ENCODE measurements around the gene EIF6. TPM values are rescaled to one million over a fixed set of nuclear protein-coding genes. Genes with fewer than 3 reads are reported as not detected.

The EIF6 gene
- total RNA-seq, 2 experiments from 2014 or later: 110 to 124 TPM

DNA sequence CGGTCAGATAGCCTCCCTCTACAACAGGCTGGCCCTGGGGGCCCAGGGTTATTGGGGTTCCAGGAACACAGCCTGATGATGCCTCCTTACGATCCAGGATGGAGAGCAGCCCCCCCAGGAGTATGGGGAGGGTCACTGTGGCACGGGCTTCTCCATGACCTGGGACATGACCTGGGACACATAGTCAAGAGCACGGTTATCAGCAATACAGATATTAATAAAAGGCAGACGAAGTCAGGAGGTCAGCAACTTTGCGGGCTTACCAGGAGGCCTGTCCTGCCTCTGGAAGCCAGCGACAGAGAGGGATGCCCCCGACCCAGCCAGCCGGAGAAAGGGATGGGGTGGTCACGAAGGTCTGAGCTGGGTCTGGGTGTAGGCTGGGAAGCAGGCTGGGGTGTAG lies 7.4 kb downstream of the EIF6 start:
- ATAC-seq (no peak), DNase-seq (no peak)
- peak overlapping the region; percentile 97 for H3K27ac Mint-ChIP-seq
- peaks cover 6% of the 10 kb centered on the region for H3K4me1 Mint-ChIP-seq
- CTCF ChIA-PET: interaction anchor here (0.7 to 1.1 kb wide), 2 partner anchors 24 to 181 kb away, joined by 4 to 6 read pairs; no protein-coding TSS in a partner anchor
- peaks cover 41% of the 10 kb centered on the region for H3K36me3 Mint-ChIP-seq (ENCODE audit: low read depth)
- H3K4me3 Mint-ChIP-seq: peak overlapping the region; percentile 99
- POLR2A ChIA-PET: no interaction called here
- H3K9me3 Mint-ChIP-seq (ENCODE audit: low read depth): no peaks in the 10 kb centered on the region
- H3K27me3 Mint-ChIP-seq: no peaks in the 10 kb centered on the region
- intact Hi-C loops (cut with DNase I, micrococcal nuclease): loop anchor here (1.0 to 5.0 kb wide), 3 partner anchors 130 to 178 kb away; partner anchors contain the start of genes CEP250 (in 1 of the 2), EDEM2 (in 1 of the 2) and UQCC1 (in 1 of the 2)

DNA sequence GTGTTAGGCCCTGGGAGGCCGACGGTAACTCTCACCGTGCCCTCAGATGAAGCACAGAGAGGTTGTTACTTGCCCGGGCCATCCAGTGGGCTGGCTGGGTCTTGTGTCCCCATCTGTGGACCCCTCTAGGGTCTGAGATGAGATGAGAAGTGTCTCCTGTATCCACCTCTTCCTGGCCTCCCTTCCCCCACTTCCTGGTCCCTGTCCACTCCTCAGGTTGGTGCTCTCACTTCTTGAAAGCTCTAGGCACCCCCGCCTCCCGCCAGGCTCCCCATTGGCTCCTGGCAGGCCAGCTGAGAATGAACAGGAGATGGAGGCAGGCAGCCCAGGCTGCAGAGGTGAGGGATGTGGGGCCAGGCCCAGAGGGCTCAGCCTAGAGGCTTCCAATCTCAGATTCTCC lies 8.2 kb downstream of the EIF6 start:
- Mint-ChIP-seq H3K9me3 (ENCODE audit: low read depth) (no peaks in the 10 kb centered on the region), H3K4me1 (peaks cover 2% of the 10 kb centered on the region), H3K27me3 (no peaks in the 10 kb centered on the region), H3K36me3 (ENCODE audit: low read depth) (peaks cover 38% of the 10 kb centered on the region), H3K27ac (peak overlapping the region; percentile 97), H3K4me3 (peak overlapping the region; percentile 99)
- intact Hi-C loops (cut with DNase I, micrococcal nuclease): loop anchor here (2.0 to 5.0 kb wide), 2 partner anchors 129 to 134 kb away; partner anchors contain the start of genes EDEM2 (in 1 of the 2) and UQCC1 (in 1 of the 2)
- CTCF ChIA-PET: interaction anchor here (1.7 kb wide), 1 partner anchor 180 kb away, joined by 4 read pairs; no protein-coding TSS in a partner anchor
- no peak for ATAC-seq
- no peak for DNase-seq
- POLR2A ChIA-PET: no interaction called here

DNA sequence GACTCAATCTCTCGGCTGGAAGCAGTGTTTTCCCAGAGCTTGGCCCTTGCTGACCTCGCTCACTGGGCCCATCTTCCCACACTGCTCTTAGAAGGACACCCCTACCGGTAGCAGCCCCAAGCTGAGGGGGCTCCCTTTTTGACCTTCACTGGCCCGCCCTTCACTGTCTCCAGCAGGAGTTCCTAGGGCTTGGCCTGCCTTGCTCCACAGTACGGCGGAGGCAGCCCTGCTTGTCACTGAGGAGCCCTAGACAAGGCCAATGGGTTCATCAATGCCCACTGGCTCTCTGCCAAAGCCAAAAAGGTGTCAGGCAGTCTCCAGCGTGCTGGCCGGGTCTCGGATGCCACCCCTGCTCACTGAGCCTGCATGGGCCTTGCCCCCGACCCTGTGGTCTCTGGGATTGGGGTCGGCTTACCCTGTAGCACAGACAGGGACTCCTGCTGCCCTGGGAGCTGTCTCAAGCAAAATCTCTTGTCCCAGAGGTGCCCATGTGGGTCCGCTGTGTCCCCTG lies 8.8 kb downstream of the EIF6 start:
- H3K27ac Mint-ChIP-seq: peak overlapping the region; percentile 25
- H3K36me3 Mint-ChIP-seq (ENCODE audit: low read depth): peaks cover 40% of the 10 kb centered on the region
- no peaks in the 10 kb centered on the region for H3K9me3 Mint-ChIP-seq (ENCODE audit: low read depth)
- ChIA-PET CTCF (interaction anchor here (1.7 kb wide), 1 partner anchor 179 kb away, joined by 4 read pairs; no protein-coding TSS in a partner anchor), POLR2A (no interaction called here)
- no peak for ATAC-seq
- no peaks in the 10 kb centered on the region for H3K27me3 Mint-ChIP-seq
- H3K4me3 Mint-ChIP-seq: peak overlapping the region; percentile 99
- DNase-seq: no peak
- intact Hi-C loops (cut with DNase I, micrococcal nuclease): loop anchor here (2.0 to 5.0 kb wide), 2 partner anchors 128 to 135 kb away; partner anchors contain the start of genes EDEM2 (in 1 of the 2) and UQCC1 (in 1 of the 2)
- peaks cover 2% of the 10 kb centered on the region for H3K4me1 Mint-ChIP-seq

DNA sequence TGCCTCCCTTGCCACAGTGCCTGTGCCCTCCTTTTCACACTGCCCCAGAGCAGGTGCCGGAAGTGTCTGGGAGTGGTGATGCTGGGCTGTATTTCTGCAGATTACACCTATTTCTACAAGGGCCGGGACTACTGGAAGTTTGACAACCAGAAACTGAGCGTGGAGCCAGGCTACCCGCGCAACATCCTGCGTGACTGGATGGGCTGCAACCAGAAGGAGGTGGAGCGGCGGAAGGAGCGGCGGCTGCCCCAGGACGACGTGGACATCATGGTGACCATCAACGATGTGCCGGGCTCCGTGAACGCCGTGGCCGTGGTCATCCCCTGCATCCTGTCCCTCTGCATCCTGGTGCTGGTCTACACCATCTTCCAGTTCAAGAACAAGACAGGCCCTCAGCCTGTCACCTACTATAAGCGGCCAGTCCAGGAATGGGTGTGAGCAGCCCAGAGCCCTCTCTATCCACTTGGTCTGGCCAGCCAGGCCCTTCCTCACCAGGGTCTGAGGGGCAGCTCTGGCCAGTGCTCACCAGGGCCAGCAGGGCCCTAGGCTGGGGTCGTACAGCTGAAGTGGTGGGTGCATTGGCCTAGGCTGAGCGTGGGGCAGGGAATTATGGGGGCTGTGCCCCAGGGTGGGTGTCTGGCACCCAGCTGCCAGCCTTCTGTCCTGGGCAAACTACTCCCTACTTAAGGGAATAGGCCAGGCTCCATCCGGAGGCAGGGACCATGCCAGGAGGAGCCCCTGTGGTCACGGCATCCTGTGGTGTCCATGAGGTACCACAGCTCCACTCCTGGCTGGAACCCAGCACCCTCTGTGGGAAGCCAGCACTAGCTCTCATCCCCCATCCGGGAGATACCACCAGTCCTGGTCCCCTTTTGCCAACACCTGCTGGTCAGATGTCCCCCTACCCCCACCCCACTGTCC lies 10.1 kb downstream of the EIF6 start:
- H3K27ac Mint-ChIP-seq: no peak overlapping the region
- no peak for ATAC-seq
- intact Hi-C loops (cut with DNase I, micrococcal nuclease): loop anchor here in 1 of 2 experiments (5.0 kb wide), 1 partner anchor 127 kb away; the partner anchor contains the start of gene EDEM2
- CTCF ChIA-PET: interaction anchor here (0.6 to 0.8 kb wide), 2 partner anchors 10 to 406 kb away, joined by 3 to 4 read pairs; partner anchors contain the start of gene EIF6
- peaks cover 34% of the 10 kb centered on the region for H3K36me3 Mint-ChIP-seq (ENCODE audit: low read depth)
- H3K4me3 Mint-ChIP-seq: no peak overlapping the region
- POLR2A ChIA-PET: no interaction called here
- no peaks in the 10 kb centered on the region for H3K27me3 Mint-ChIP-seq
- peaks cover 2% of the 10 kb centered on the region for H3K4me1 Mint-ChIP-seq
- DNase-seq: no peak
- H3K9me3 Mint-ChIP-seq (ENCODE audit: low read depth): no peaks in the 10 kb centered on the region

DNA sequence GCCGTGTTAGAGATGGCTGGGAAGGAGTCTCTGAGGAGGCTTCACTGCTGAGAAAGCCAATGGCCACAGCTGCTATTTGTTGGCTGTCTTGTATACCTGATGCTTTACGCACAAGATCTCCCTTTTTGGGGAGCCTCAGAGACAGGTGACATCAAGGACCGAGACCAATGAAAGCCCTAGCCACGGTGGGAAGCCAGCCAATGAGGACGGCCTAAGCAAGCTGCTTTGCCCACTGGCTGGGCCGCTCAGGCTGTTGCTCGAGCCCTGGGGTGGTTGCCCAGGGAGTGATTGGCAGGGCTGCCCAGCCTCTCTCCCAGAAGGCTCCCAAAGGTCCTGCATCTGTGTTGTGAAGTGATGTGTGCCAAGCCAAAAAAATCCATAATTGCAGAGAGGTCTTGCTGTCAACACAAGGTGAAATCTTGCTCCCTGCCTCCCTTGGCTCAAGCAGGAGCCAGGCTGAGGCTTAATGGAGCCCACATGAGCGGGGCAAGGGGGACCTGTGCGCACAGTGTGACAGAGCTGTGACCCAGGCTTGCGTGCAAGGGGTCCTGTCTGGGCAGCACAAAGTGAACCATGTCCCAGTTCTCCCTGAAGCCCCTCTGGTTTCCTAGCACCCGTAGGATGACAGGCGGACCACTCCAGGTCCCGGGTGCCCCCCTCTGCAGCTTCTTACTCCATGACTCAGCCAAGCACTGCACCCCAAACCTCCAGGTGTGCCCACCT lies 11.0 kb downstream of the EIF6 start:
- intact Hi-C loops (cut with DNase I, micrococcal nuclease): no loop called here
- no peak for DNase-seq
- POLR2A ChIA-PET: interaction anchor here (0.6 kb wide), 1 partner anchor 9 kb away, joined by 4 read pairs; no protein-coding TSS in a partner anchor

DNA sequence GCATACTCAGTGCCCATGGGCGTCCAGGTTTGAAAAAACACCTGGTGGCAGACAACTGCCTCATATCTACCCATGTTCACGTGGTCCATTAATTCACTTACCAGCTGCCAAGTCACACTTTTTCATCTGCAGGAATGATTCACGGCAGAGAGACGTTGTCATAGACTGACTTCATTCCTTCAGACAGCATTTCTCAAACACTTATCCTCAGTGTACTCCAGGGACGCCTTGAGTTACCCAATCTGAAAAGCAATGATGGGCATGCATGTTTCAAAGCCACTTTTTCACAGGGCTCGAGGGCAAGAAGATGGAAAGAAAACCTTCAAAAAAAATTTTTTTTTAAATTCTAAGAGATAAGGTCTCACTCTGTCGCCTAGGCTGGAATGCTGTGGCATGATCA lies 12.7 kb downstream of the EIF6 start:
- CTCF ChIA-PET: interaction anchor here (0.6 to 2.4 kb wide), 3 partner anchors 20 to 277 kb away, joined by 3 to 8 read pairs (median 4); partner anchors contain the start of gene FAM83C
- Mint-ChIP-seq H3K27ac (no peak overlapping the region), H3K36me3 (ENCODE audit: low read depth) (peaks cover 28% of the 10 kb centered on the region), H3K4me1 (no peaks in the 10 kb centered on the region), H3K9me3 (ENCODE audit: low read depth) (no peaks in the 10 kb centered on the region), H3K4me3 (no peak overlapping the region), H3K27me3 (no peaks in the 10 kb centered on the region)
- DNase-seq (no peak), ATAC-seq (no peak)
- intact Hi-C loops (cut with DNase I, micrococcal nuclease): no loop called here
- POLR2A ChIA-PET: interaction anchor here (0.6 kb wide), 1 partner anchor 11 kb away, joined by 3 read pairs; no protein-coding TSS in a partner anchor

More for the DNA sequence above, 11.0 kb downstream of the EIF6 start:
- Mint-ChIP-seq H3K4me1 (peaks cover 2% of the 10 kb centered on the region), H3K27me3 (no peaks in the 10 kb centered on the region), H3K36me3 (ENCODE audit: low read depth) (peaks cover 29% of the 10 kb centered on the region), H3K4me3 (no peak overlapping the region), H3K9me3 (ENCODE audit: low read depth) (no peaks in the 10 kb centered on the region), H3K27ac (no peak overlapping the region)
- CTCF ChIA-PET: interaction anchor here (0.5 kb wide), 1 partner anchor 451 kb away, joined by 3 read pairs; no protein-coding TSS in a partner anchor
- no peak for ATAC-seq

DNA sequence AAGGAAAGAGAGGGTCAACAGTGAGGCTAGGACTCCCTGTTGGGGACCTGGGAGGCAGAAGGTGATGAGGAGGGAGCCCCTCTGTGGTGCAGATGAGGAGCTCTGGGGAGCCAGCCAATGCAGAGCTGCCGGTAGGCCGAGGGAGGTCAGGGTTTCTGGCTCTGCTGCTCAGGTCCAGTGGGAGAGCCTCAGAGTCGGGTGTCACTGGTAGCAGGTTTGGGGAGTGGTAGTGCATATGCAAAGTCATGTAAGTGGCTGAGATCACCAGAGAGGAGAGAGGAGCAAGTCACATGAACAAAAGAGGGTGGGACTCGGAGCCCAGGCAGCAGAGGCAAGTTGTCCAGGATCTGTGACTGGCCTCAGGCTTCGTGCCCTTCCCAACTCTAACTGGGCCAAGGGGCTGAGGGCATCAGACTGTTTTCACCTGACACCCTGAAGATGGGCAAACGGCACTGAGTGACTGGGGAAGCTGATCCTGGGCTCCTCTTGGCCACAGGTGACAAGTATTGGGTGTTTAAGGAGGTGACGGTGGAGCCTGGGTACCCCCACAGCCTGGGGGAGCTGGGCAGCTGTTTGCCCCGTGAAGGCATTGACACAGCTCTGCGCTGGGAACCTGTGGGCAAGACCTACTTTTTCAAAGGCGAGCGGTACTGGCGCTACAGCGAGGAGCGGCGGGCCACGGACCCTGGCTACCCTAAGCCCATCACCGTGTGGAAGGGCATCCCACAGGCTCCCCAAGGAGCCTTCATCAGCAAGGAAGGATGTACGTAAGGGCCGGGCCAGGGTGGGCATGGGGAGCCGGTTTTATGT lies 13.3 kb downstream of the EIF6 start:
- Mint-ChIP-seq H3K27ac (peak overlapping the region; percentile 10), H3K4me3 (no peak overlapping the region), H3K4me1 (no peaks in the 10 kb centered on the region), H3K27me3 (no peaks in the 10 kb centered on the region), H3K36me3 (ENCODE audit: low read depth) (peaks cover 29% of the 10 kb centered on the region), H3K9me3 (ENCODE audit: low read depth) (no peaks in the 10 kb centered on the region)
- ATAC-seq (no peak), DNase-seq (no peak)
- POLR2A ChIA-PET: interaction anchor here (1.1 kb wide), 1 partner anchor 13 kb away, joined by 5 read pairs; the partner anchor contains the start of gene EIF6
- intact Hi-C loops (cut with DNase I, micrococcal nuclease): no loop called here
- CTCF ChIA-PET: interaction anchor here (2.4 to 3.3 kb wide), 2 partner anchors 126 to 176 kb away, joined by 8 to 15 read pairs; no protein-coding TSS in a partner anchor

DNA sequence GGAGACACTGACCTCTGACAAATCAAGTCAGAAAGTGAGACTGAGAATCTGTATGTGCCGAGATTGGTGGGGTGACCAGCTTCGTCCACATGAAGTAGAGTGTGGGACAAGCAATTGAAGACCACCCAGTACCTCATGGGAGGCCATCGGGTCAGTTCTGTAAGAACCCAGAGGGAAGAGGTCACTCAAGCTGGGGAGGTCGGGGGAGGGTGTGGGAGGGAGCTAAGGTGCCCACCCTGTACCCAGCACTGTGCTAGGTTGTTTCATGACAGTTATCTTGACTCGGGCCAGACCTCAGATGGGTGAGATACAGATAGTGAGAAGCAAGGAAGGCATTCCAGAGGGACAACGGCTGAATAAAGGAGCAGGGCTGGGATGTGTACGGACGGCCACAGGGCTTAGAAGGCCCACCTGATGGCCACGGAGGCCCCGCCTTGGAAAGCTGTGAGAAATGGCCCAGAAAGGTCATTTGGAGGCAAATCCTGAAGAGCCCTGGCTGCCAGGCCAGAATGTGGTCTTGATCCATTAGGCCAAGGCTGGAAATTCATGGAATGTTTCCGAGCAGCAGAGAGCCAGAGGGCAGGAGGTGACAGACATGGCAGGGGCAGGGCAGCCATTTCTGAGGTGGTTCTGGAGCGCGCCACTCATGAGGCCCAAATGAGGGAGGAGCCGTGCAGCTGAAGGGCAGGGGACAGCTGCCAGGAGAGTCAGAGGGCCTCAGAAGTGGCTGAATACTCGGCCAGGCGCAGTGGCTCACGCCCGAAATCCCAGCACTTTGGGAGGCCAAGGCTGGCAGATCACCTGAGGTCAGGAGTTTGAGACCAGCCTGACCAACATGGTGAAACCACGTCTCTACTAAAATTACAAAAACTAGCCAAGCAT lies 14.3 kb downstream of the EIF6 start:
- Mint-ChIP-seq H3K27me3 (no peaks in the 10 kb centered on the region), H3K9me3 (ENCODE audit: low read depth) (no peaks in the 10 kb centered on the region), H3K4me3 (no peak overlapping the region), H3K36me3 (ENCODE audit: low read depth) (peaks cover 27% of the 10 kb centered on the region), H3K4me1 (no peaks in the 10 kb centered on the region), H3K27ac (no peak overlapping the region)
- intact Hi-C loops (cut with DNase I, micrococcal nuclease): no loop called here
- ChIA-PET CTCF (interaction anchor here (0.8 to 3.3 kb wide), 6 partner anchors 8 to 175 kb away, joined by 3 to 15 read pairs (median 6); partner anchors contain the start of gene MMP24OS), POLR2A (interaction anchor here (0.5 to 1.1 kb wide), 2 partner anchors 14 to 50 kb away, joined by 5 to 11 read pairs; partner anchors contain the start of gene EIF6)
- ATAC-seq: no peak
- no peak for DNase-seq

DNA sequence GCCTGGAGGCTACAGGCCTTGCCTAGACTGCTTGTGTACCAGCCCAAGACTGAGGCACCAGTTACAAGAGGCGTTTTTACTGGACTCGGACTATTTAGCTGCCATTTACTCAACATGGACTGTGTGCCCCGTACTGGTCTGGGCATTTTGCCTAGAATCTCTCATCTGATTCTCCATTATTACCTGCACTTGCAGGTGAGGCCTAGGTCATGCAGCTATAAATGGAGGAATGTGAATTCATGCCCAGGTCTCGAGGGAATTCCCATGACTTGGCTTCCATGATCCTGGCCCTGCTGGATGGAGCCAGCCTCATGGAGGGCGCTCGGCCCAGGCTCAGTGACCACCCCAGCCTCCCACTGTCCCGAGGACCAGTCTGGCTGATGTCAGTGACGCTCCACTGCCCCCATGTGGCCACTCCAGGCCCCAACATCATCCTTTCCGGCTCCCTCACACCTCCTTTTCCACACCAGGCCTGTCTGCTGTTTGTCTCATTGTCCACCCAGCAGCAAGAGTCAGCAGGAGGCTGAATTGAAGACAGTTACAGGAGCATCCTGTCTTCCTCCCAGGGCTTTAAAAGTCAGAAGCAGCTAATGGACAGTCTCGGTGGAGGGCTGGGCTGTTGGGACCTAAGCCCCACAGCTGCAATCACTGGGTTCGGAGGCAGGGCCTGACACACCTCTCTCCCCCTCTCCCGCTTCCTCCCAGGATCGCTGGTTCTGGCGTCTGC lies 15.4 kb downstream of the EIF6 start:
- intact Hi-C loops (cut with DNase I, micrococcal nuclease): loop anchor here in 1 of 2 experiments (1.0 kb wide), 2 partner anchors 124 to 435 kb away; no protein-coding TSS in a partner anchor
- peaks cover 29% of the 10 kb centered on the region for H3K36me3 Mint-ChIP-seq (ENCODE audit: low read depth)
- DNase-seq (peak; percentile 74), ATAC-seq (peak; percentile 82)
- H3K9me3 Mint-ChIP-seq (ENCODE audit: low read depth): no peaks in the 10 kb centered on the region
- H3K4me3 Mint-ChIP-seq: no peak overlapping the region
- no peaks in the 10 kb centered on the region for H3K27me3 Mint-ChIP-seq
- CTCF ChIA-PET: interaction anchor here (0.7 to 3.3 kb wide), 9 partner anchors 9 to 174 kb away, joined by 3 to 15 read pairs (median 5); partner anchors contain the start of genes EDEM2 and MMP24OS
- POLR2A ChIA-PET: interaction anchor here (0.5 kb wide), 1 partner anchor 49 kb away, joined by 11 read pairs; no protein-coding TSS in a partner anchor
- H3K4me1 Mint-ChIP-seq: no peaks in the 10 kb centered on the region
- no peak overlapping the region for H3K27ac Mint-ChIP-seq

Data from activated CD4-positive, alpha-beta T cell treated with anti-CD3 and anti-CD28 coated beads for 36 hours (primary cell).